Stimulated activated naive CD8-positive, alpha-beta T cell treated with anti-CD3 and anti-CD28 coated beads, Interleukin-15, Interleukin-2, amounts not matched to agents 100 ng/mL and 50 ng/mL, for 24 hours (primary cell): ENCODE results near the gene FAM120B.
A peak's percentile ranks its signal among the peaks of the same experiment; 100 is the strongest.

ENCODE experiments used
- H3K27ac Mint-ChIP-seq: one replicate; pipeline ENCODE4 v1.8.0; 2021; ENCODE audit warnings: mild to moderate bottlenecking, mixed read lengths
- H3K27me3 Mint-ChIP-seq: one replicate; pipeline ENCODE4 v1.8.0; 2021; ENCODE audit warnings: mixed read lengths
- H3K36me3 Mint-ChIP-seq: one replicate; pipeline ENCODE4 v1.8.0; 2021; ENCODE audit warnings: low read depth, mixed read lengths
- H3K4me1 Mint-ChIP-seq: one replicate; pipeline ENCODE4 v1.8.0; 2021; ENCODE audit warnings: low read depth, mixed read lengths
- H3K4me3 Mint-ChIP-seq: one replicate; pipeline ENCODE4 v1.8.0; 2021; ENCODE audit warnings: mild to moderate bottlenecking, mixed read lengths
- H3K9me3 Mint-ChIP-seq: one replicate; pipeline ENCODE4 v1.8.0; 2021; ENCODE audit warnings: mixed read lengths

FAM120B gene

DNA sequence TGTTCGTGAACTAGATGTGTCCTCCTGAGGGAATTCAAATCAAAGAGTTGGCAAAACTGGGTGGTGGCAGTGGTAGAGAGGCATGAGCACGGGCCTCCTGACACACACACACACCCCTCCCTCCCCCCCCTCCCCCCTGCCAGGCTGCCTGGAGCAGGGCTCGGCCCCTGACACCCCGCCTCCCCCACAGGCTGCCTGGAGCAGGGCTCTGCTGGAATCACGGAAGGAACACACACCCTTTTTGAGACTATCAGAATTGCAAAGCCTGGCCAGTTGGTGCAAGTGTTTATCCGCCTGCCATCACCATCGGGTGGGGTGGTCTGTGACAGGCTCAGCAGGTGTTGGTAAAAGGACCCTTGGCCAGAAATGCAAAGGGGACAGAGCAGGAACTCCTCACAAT, 59.0 kb downstream of the FAM120B start:
- no peak overlapping the region for H3K27ac Mint-ChIP-seq
- peaks cover 1% of the 10 kb centered on the region for H3K4me1 Mint-ChIP-seq
- peaks cover 30% of the 10 kb centered on the region for H3K36me3 Mint-ChIP-seq
- H3K4me3 Mint-ChIP-seq = no peak overlapping the region
- no peaks in the 10 kb centered on the region for H3K9me3 Mint-ChIP-seq
- H3K27me3 Mint-ChIP-seq = no peaks in the 10 kb centered on the region

- Mint-ChIP-seq H3K4me3 (no peak overlapping the region), H3K4me1 (peaks cover 3% of the 10 kb centered on the region), H3K36me3 (peaks cover 34% of the 10 kb centered on the region)
Observed at GRCh38 chr6:170366248-170366960, 59.8 kb downstream of the FAM120B start.

GRCh38 chr6:170367241-170367640, 60.7 kb downstream of the FAM120B start:
- no peaks in the 10 kb centered on the region for H3K27me3 Mint-ChIP-seq
- H3K27ac Mint-ChIP-seq = no peak overlapping the region
- H3K9me3 Mint-ChIP-seq = no peaks in the 10 kb centered on the region
- H3K36me3 Mint-ChIP-seq = peaks cover 35% of the 10 kb centered on the region
- H3K4me1 Mint-ChIP-seq = peaks cover 3% of the 10 kb centered on the region
- H3K4me3 Mint-ChIP-seq = no peak overlapping the region

More at GRCh38 chr6:170366248-170366960, 59.8 kb downstream of the FAM120B start:
- H3K9me3 Mint-ChIP-seq = no peaks in the 10 kb centered on the region
- H3K27me3 Mint-ChIP-seq = no peaks in the 10 kb centered on the region
- peak overlapping the region; percentile 19 for H3K27ac Mint-ChIP-seq

DNA sequence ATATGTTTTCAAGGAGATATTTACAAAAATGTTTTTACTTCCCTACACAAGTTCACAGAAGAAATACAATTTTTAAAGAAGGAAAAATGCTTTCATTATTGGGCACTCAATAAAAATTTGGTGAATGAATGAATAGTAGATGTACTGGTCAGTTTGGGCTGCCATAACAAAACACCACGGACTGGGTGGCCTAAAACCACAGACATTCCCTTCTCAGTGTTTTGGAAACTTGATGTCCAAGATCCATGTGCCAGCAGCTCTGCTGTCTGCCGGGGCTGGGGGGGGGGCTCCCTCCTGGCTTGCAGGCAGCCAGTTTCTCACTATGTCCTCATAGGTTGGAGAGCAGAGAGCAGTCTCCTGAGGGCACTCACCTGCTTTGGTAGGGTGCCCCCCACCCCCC, 62.0 kb downstream of the FAM120B start:
- peaks cover 33% of the 10 kb centered on the region for H3K36me3 Mint-ChIP-seq
- H3K27me3 Mint-ChIP-seq = no peaks in the 10 kb centered on the region
- no peak overlapping the region for H3K4me3 Mint-ChIP-seq
- no peak overlapping the region for H3K27ac Mint-ChIP-seq
- H3K9me3 Mint-ChIP-seq = no peaks in the 10 kb centered on the region
- peaks cover 3% of the 10 kb centered on the region for H3K4me1 Mint-ChIP-seq

DNA sequence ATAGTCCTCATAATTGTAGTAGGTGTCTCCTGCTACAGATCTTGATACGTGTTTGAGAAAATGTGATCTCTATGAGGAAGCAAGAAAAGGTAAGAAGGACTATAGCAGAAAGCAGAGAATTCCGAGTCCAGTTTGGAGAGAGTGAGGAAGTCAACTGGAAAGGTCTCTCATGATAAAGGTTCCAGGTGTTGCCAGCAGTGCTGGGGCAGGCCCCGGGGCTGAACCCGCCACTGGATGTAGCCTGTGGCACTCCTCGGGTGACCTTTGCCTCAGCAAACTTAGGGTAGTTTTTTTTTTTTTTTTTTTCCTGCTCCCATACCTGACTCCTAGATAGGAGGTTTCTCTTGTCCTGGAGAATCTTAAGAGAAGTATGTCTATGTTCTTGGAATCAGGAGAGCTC, 62.8 kb downstream of the FAM120B start:
- peaks cover 33% of the 10 kb centered on the region for H3K36me3 Mint-ChIP-seq
- no peaks in the 10 kb centered on the region for H3K27me3 Mint-ChIP-seq
- H3K4me1 Mint-ChIP-seq = peaks cover 3% of the 10 kb centered on the region
- no peak overlapping the region for H3K4me3 Mint-ChIP-seq
- H3K9me3 Mint-ChIP-seq = no peaks in the 10 kb centered on the region
- H3K27ac Mint-ChIP-seq = no peak overlapping the region

- Mint-ChIP-seq H3K27ac (no peak overlapping the region), H3K4me3 (no peak overlapping the region), H3K27me3 (no peaks in the 10 kb centered on the region), H3K9me3 (no peaks in the 10 kb centered on the region), H3K36me3 (peaks cover 26% of the 10 kb centered on the region), H3K4me1 (peaks cover 5% of the 10 kb centered on the region)
Observed at GRCh38 chr6:170370416-170370815, 63.9 kb downstream of the FAM120B start.

DNA sequence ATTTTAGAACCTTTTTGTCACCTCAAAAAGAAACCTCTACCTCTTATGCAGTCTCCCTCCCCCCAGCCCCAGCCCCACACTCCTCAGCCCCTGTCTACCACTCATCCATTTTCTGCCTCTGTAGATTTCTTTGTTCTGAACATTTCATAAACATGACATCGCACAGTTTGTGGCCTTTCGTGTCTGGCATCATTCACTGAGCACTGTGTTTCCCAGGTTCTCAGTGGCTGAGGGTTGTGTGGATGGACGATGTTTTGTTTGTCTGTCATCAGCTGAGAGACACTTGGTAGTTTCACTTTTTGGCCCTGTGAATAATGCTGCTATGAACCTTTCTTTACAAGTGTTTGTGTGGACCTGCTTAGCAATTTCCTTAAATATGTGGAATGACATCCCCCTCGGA, 64.5 kb downstream of the FAM120B start:
- Mint-ChIP-seq H3K4me3 (no peak overlapping the region), H3K27me3 (no peaks in the 10 kb centered on the region), H3K4me1 (peaks cover 11% of the 10 kb centered on the region), H3K27ac (no peak overlapping the region), H3K36me3 (peaks cover 23% of the 10 kb centered on the region), H3K9me3 (no peaks in the 10 kb centered on the region)

DNA sequence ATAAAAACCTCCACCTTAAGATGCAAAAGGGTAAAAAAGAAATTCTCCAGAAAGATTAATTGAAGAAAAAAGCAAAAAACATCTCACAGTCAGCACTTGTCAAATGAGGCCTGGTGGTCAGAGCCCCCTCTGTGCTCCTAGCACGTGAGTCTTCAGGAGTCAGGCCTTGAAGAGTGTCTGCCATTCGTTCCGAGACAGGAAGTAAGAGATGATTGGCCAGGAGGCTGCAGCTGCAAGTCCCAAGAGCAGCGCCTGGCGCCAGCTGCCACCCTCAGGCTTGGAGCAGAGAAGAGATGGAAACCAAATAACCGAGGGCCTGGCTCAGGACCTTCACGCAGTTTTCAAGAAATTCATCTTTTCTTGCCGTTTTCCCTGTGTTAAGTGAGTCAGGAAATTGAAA, 65.0 kb downstream of the FAM120B start:
- peaks cover 27% of the 10 kb centered on the region for H3K36me3 Mint-ChIP-seq
- H3K27ac Mint-ChIP-seq = no peak overlapping the region
- peaks cover 17% of the 10 kb centered on the region for H3K4me1 Mint-ChIP-seq
- no peaks in the 10 kb centered on the region for H3K27me3 Mint-ChIP-seq
- no peak overlapping the region for H3K4me3 Mint-ChIP-seq
- H3K9me3 Mint-ChIP-seq = no peaks in the 10 kb centered on the region

- H3K4me1 Mint-ChIP-seq = peaks cover 18% of the 10 kb centered on the region
- no peak overlapping the region for H3K4me3 Mint-ChIP-seq
- no peak overlapping the region for H3K27ac Mint-ChIP-seq
- no peaks in the 10 kb centered on the region for H3K9me3 Mint-ChIP-seq
- H3K27me3 Mint-ChIP-seq = no peaks in the 10 kb centered on the region
- peaks cover 29% of the 10 kb centered on the region for H3K36me3 Mint-ChIP-seq
Observed at GRCh38 chr6:170372380-170373325, 66.1 kb downstream of the FAM120B start.

DNA sequence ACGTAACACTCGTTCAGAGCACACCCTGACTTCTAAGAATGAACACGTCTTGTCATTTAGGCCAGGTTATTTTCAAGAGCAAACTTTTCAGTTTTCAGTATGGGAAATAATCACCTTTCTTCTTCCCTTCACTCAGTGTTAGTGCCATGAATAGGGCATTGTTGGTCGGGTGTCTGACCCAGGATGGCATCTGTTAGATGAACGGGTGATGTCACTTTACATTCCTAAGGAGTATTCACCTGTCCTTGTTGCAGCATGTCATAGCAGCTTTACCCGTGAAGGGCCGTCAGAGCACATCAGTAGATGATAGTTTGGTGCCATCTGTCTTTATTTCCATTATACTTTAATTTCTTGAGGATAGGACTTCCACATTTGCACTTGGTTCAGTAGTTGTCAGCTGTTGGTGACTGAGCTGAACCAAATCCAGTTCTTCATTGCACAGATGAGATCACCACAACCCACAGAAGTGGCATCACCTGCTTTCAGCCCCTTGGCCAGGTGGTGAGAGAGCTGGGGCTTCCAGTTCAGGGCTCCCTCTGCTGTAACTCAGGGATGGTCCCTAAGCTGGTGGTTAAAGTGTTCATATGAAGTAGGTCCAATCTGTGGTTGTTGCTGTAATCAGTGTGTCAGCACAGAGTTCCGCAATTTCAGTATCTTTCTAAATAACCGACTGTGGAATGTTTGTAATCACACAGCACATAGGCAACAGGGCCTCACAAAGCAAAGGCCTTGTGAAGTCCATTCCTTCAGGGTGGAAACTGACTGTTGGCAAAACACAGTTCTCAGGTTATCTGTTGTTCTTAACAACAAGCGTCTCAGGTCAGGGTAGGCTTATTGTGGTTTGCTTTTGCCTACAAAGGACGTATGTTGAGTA, 68.2 kb downstream of the FAM120B start:
- H3K9me3 Mint-ChIP-seq = no peaks in the 10 kb centered on the region
- peaks cover 34% of the 10 kb centered on the region for H3K4me1 Mint-ChIP-seq
- peaks cover 19% of the 10 kb centered on the region for H3K36me3 Mint-ChIP-seq
- no peaks in the 10 kb centered on the region for H3K27me3 Mint-ChIP-seq
- no peak overlapping the region for H3K27ac Mint-ChIP-seq
- H3K4me3 Mint-ChIP-seq = no peak overlapping the region

DNA sequence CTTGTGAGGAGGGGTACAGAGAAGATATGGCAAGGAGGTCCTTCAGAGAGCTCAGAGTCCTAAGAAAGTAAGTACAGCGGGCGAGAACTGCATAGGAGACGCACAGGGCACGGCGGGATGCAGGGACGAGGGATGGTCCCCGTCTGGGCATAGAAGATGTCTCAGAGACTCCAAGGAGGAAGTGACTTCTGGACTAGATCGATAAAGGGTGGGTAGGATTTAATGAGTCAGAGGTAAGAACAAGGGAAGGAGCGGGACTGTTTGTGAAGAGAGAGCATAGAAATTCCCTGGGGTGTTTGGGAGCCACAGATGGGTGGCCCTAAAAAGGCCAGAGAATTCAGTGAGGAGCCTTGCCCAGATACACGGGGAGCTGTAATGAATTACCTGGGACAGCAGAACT, 69.1 kb downstream of the FAM120B start:
- Mint-ChIP-seq H3K27me3 (no peaks in the 10 kb centered on the region), H3K4me3 (no peak overlapping the region), H3K9me3 (no peaks in the 10 kb centered on the region)

DNA sequence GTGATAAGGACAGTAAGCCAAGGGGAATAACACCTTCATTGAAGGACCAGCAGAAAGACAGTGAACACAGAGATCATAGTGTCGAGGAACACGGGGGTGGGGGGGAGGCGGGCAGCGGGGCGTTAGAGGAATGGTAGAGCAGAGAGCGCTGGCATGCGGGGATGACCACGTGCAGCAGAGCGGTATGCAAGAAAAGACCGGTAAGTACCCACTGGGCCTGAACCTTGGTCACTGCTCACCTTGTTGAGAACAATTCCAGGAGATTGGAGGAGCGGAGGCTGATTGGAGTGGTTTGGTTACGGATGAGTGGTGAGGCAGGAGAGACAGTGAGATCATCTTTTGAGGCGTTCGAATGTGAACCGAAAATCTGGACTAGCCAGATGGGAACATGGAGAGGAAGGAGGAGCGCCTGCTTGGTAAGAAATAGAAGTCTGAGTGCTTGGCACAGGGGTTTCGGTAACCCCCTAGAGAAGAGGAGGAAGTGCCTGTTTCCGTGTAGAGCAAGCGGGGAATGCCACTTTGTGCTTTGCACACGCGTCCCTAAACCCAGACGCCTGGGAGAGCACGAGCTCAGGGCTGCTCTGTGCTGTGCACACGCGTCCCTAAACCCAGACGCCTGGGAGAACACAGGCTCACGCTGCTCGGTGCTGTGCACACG, 70.0 kb downstream of the FAM120B start:
- H3K27ac Mint-ChIP-seq = peak overlapping the region; percentile 16
- H3K4me1 Mint-ChIP-seq = peaks cover 30% of the 10 kb centered on the region
- H3K4me3 Mint-ChIP-seq = no peak overlapping the region

More for the DNA sequence above, 69.1 kb downstream of the FAM120B start:
- Mint-ChIP-seq H3K27ac (no peak overlapping the region), H3K36me3 (peaks cover 19% of the 10 kb centered on the region), H3K4me1 (peaks cover 32% of the 10 kb centered on the region)

DNA sequence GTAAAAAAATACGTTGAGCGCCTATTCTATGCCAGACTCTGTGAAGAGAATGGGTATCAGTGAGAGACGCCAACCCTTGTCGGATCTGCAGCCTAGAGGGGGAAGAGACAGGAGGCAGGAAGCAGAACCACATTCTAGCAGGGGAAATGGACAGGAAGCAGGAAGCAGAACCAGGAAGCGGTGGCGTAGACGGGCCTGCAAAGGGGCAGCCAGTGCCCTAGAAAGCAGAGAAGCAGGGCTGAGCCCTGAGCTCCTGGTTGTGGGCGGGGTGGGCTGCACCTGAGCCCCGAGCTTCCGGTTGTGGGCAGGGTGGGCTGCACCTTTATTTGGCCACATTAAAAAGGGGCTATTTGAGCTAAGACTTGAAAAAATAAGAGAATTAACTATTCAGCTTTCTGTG, 71.9 kb downstream of the FAM120B start:
- Mint-ChIP-seq H3K27me3 (no peaks in the 10 kb centered on the region), H3K27ac (peak overlapping the region; percentile 78), H3K36me3 (peaks cover 16% of the 10 kb centered on the region), H3K4me3 (peak overlapping the region; percentile 11), H3K9me3 (no peaks in the 10 kb centered on the region), H3K4me1 (peaks cover 30% of the 10 kb centered on the region)

More for the DNA sequence above, 70.0 kb downstream of the FAM120B start:
- no peaks in the 10 kb centered on the region for H3K27me3 Mint-ChIP-seq
- H3K9me3 Mint-ChIP-seq = no peaks in the 10 kb centered on the region
- H3K36me3 Mint-ChIP-seq = peaks cover 14% of the 10 kb centered on the region

DNA sequence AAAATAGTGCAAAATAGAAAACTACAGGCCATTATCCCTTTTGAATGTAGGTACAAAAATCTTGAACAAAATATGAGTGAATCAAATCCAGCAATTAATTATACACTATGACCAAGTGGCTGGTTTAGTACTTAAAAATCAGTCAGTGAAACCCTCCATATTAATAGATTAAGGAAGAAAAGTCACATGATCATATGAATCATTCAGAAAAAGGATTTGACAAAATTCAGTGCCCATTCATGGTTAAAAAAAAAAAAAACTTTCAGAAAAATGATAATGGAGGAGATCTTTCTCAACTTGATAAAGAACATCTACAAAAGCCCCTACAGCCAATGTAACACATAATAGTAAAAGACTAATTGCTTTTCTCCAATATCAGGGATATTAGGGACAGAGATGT, 75.0 kb downstream of the FAM120B start:
- no peak overlapping the region for H3K27ac Mint-ChIP-seq
- peaks cover 11% of the 10 kb centered on the region for H3K36me3 Mint-ChIP-seq
- H3K9me3 Mint-ChIP-seq = no peaks in the 10 kb centered on the region
- peaks cover 18% of the 10 kb centered on the region for H3K4me1 Mint-ChIP-seq
- no peak overlapping the region for H3K4me3 Mint-ChIP-seq
- H3K27me3 Mint-ChIP-seq = no peaks in the 10 kb centered on the region
